ENCODE results near the gene KIF3C.
"Not testable (repeated sequence)": the region's sequence is repeated elsewhere in the genome, so short reads cannot be mapped to it uniquely, and the experiment has no call there.

Gene KIF3C

DNA sequence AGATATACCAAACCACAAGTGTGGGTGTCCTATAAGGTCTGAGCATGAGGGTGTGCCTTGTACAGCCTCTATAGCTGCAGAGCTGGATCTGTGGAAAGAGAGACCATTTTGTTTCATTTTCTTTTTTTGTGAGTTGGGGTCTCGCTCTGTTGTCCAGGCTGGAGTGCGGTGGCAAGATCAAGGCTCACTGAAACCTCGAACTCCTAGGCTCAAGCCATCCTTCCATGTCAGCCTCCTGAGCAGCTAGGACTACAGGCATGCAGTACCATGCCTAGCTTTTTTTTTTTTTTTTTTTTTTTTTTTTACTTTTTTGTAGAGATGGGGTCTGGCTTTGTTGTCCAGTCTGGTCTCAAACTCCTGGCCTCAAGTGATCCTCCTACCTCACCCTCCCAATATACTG, 10.7 kb downstream of the KIF3C start:
- DNase-seq (ENCODE audit: low spot score): no peak
- TF ChIP-seq, protein P1, sequence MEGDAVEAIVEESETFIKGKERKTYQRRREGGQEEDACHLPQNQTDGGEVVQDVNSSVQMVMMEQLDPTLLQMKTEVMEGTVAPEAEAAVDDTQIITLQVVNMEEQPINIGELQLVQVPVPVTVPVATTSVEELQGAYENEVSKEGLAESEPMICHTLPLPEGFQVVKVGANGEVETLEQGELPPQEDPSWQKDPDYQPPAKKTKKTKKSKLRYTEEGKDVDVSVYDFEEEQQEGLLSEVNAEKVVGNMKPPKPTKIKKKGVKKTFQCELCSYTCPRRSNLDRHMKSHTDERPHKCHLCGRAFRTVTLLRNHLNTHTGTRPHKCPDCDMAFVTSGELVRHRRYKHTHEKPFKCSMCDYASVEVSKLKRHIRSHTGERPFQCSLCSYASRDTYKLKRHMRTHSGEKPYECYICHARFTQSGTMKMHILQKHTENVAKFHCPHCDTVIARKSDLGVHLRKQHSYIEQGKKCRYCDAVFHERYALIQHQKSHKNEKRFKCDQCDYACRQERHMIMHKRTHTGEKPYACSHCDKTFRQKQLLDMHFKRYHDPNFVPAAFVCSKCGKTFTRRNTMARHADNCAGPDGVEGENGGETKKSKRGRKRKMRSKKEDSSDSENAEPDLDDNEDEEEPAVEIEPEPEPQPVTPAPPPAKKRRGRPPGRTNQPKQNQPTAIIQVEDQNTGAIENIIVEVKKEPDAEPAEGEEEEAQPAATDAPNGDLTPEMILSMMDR (IDR thresholded peaks at IDR 0.05; ENCODE audit: extremely low read depth, insufficient read depth, missing control alignments): no peak
- in situ Hi-C loops (cut with MboI; ENCODE audit: low pct_unique_long_range_greater_than_20kb, low sequenced_read_pairs, unreplicated experiment): loop anchor here (25.0 kb wide), 1 partner anchor 491 kb away; no protein-coding TSS in a partner anchor

DNA sequence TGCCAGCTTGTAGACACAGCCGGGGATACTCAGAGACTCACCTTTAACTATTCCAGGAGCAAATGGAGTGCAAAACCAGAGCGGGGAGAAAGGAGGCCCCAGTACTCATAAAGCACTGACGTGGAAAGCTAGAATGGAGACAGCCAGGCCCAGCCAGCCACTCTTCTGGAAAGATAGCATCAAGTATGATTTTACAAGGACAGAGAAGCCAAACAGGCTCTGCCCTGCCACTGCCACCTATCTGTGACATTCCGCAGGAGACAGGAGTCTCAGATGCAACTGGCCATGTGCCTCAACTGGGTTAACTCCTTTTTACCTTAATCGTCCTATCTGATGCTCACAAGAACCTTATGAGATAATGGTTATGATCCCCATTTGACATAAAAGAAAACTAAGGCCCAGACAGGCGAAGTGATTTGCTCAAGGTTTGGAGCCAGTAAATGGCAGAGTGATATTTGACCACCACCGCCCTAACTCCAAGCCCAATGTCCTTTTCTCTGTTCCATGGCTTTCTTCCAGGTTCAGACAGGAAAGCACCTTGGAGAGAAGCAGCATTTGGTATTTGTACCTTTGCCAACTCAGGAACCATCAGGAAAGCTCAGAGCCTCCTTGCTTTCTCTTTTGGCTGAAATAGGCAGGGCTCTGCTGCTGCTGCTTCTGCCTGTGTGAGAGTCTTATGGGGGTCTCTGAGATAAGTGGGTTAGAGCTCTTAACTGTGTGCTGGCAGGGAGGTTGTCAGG, 15.6 kb downstream of the KIF3C start:
- in situ Hi-C loops (cut with MboI; ENCODE audit: low pct_unique_long_range_greater_than_20kb, low sequenced_read_pairs, unreplicated experiment): loop anchor here (25.0 kb wide), 1 partner anchor 496 kb away; no protein-coding TSS in a partner anchor
- DNase-seq (ENCODE audit: low spot score): no peak
- TF ChIP-seq, protein P1 (IDR thresholded peaks at IDR 0.05; ENCODE audit: extremely low read depth, insufficient read depth, missing control alignments): no peak

DNA sequence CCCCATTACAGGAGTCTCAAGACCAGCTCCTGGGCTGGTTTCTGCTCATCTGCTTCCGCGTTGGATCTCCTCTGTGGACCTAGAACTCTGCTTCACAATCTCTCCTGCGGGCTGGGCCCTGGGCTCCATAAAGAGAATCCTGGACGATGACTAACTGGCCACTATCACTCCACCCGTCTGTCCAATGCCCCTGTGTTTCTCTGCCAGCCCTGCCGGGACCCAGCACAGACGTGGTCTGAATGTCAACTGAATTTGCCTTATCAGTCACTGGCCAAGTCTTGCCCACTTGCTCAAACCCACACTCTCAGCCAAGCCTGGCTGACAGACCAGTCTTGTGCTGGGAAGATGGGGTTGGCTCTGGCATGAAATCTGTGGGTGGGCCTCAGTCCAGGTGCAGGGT, 17.4 kb downstream of the KIF3C start:
- in situ Hi-C loops (cut with MboI; ENCODE audit: low pct_unique_long_range_greater_than_20kb, low sequenced_read_pairs, unreplicated experiment): loop anchor here (25.0 kb wide), 1 partner anchor 497 kb away; no protein-coding TSS in a partner anchor
- TF ChIP-seq, protein P1 (IDR thresholded peaks at IDR 0.05; ENCODE audit: extremely low read depth, insufficient read depth, missing control alignments): no peak
- DNase-seq (ENCODE audit: low spot score): no peak

DNA sequence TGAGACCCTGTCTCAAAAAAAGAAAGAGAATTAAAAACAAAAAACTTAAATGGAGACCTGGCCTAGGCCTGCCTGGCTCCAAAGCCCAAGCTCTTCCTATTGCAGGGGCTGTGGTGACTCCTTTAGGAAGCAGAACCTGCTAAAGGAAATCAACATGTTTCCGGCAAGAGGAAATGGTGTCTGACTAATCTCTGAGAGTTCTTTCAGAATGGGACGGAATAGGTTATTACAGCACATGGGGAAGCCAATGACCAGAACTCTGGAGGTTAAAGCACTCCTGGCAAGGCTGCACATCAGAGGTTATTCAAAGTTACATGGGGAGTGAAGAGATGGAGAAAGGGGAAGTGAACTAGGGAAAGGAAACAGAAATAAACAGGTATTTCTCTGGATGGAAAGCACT, 21.4 kb downstream of the KIF3C start:
- in situ Hi-C loops (cut with MboI; ENCODE audit: low pct_unique_long_range_greater_than_20kb, low sequenced_read_pairs, unreplicated experiment): loop anchor here (25.0 kb wide), 1 partner anchor 501 kb away; no protein-coding TSS in a partner anchor
- TF ChIP-seq, protein P1 (IDR thresholded peaks at IDR 0.05; ENCODE audit: extremely low read depth, insufficient read depth, missing control alignments): no peak
- DNase-seq (ENCODE audit: low spot score): no peak

DNA sequence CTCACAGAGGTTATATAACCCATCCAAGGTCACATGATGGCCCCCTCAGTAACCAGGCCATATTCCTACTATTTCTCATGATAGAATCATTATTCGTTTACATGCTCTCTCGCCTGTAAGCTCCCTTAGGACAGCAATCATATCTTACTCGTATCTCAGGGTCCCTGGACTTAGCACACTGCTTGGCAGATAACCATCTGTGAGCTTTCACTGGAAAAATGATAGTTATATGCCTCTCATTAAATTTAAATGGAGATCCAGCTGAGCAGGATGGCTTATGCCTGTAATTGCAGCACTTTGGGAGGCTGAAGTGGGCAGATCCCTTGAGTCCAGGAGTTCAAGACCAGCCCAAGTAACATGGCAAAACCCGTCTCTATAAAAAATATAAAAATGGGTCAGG, 21.9 kb downstream of the KIF3C start:
- in situ Hi-C loops (cut with MboI; ENCODE audit: low pct_unique_long_range_greater_than_20kb, low sequenced_read_pairs, unreplicated experiment): loop anchor here (25.0 kb wide), 1 partner anchor 502 kb away; no protein-coding TSS in a partner anchor
- TF ChIP-seq, protein P1 (IDR thresholded peaks at IDR 0.05; ENCODE audit: extremely low read depth, insufficient read depth, missing control alignments): no peak
- no peak for DNase-seq (ENCODE audit: low spot score)

DNA sequence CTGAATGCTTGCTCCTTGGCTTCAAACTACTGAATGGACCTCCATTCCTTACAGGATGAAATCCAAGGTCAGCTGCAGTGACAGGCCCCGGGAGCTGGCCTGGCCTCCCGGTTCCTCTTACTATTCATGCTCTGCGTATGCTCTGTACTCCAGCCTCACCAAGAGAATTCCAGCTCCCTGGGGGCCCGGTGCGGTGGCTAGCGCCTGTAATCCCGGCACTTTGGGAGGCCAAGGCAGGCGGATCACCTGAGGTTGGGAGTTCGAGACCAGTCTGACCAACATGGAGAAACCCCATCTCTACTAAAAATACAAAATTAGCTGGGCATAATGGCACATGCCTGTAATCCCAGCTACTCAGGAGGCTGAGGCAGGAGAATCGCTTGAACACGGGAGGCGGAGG, 23.7 kb downstream of the KIF3C start:
- DNase-seq (ENCODE audit: low spot score): not testable (repeated sequence)
- in situ Hi-C loops (cut with MboI; ENCODE audit: low pct_unique_long_range_greater_than_20kb, low sequenced_read_pairs, unreplicated experiment): loop anchor here (25.0 kb wide), 1 partner anchor 504 kb away; no protein-coding TSS in a partner anchor

DNA sequence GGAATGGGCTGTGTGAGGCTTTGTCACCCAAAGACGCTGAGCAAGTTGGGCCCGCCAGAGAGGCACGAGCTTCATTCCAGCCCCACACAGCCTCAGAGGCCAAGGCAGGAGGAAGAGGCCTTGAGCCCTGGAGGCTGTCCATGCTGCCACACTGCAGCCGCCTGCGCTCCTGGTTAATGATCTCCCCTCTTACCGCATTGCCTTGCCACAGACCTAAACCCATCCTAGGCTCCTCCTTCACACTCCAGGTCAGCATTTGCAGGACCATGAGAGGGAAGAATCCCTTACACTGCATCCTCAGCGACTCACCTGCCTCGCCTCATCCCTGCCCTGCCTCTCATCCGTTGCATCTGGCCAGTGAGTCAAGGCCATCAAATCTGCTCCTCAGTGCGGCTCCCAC, 24.6 kb downstream of the KIF3C start:
- TF ChIP-seq, protein P1 (IDR thresholded peaks at IDR 0.05; ENCODE audit: extremely low read depth, insufficient read depth, missing control alignments): no peak
- DNase-seq (ENCODE audit: low spot score): no peak
- in situ Hi-C loops (cut with MboI; ENCODE audit: low pct_unique_long_range_greater_than_20kb, low sequenced_read_pairs, unreplicated experiment): loop anchor here (25.0 kb wide), 1 partner anchor 505 kb away; no protein-coding TSS in a partner anchor

Data from GM13977 (cell line).